T-helper 1 cell treated with Interleukin-12 subunit alpha and Interleukin-12 subunit beta and Interleukin-4 antibody, amounts not matched to agents 30 μg/mL and 1 μg/mL, for 36 hours (primary cell): ENCODE data around the gene ZNF385A.

ENCODE experiments used
- H3K27ac Mint-ChIP-seq: one replicate; pipeline ENCODE4 v1.8.0; 2021; ENCODE audit warnings: mild to moderate bottlenecking, mixed read lengths
- H3K27me3 Mint-ChIP-seq: one replicate; pipeline ENCODE4 v1.8.0; 2021; ENCODE audit warnings: low read depth, mixed read lengths
- H3K36me3 Mint-ChIP-seq: one replicate; pipeline ENCODE4 v1.8.0; 2021; ENCODE audit warnings: low read depth, mixed read lengths
- H3K4me1 Mint-ChIP-seq: one replicate; pipeline ENCODE4 v1.8.0; 2021; ENCODE audit warnings: low read depth, mixed read lengths
- H3K4me3 Mint-ChIP-seq: one replicate; pipeline ENCODE4 v1.8.0; 2021; ENCODE audit warnings: mild to moderate bottlenecking, moderate library complexity, mixed read lengths
- H3K9me3 Mint-ChIP-seq: one replicate; pipeline ENCODE4 v1.8.0; 2021; ENCODE audit warnings: mixed read lengths

Gene ZNF385A

DNA sequence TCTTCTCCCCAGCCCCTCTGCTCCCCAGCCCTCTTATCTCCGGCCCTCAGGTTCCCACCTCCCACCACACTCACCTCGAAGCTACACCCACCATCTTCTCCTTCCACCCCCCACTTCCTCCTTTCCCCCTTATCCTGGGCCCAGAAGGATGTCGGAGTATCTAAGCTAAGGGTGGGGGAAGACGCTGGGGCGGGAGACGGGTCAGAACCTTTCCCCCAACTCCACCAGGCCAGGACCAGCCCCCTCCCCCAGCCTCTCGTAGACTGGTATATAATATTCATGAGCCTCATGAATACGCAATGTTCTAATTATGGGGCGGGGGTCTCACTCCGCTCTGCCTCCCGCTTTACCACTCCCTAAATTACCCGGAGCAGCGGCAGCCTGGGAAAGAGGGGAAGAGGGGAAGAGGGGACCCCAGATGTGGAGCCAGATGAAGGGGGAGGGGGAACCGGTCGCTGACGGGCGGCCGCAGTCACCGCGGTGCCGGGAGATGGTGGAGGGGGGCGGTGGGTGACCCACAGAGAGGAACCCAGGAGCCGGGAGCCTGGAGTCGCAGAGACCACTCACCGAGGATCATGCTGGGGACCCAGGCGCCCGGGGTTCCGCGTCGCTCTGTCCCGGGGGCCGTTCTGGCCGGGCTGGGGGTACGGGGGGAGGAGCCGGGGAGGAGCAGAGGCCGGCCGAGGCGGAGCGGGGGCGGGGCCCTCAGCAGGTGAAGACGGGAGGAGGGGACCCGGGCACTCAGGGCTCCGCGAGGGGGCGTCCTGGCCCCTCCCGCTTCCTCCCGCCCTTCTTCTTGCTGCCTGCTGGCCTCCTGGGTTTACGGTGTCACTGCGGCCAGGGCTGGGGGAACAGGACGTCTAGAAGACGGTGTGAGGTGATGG, 6.4 kb upstream of the ZNF385A start:
- Mint-ChIP-seq H3K9me3 (no peaks in the 10 kb centered on the region), H3K27ac (no peak overlapping the region), H3K4me3 (peak overlapping the region; percentile 57)

DNA sequence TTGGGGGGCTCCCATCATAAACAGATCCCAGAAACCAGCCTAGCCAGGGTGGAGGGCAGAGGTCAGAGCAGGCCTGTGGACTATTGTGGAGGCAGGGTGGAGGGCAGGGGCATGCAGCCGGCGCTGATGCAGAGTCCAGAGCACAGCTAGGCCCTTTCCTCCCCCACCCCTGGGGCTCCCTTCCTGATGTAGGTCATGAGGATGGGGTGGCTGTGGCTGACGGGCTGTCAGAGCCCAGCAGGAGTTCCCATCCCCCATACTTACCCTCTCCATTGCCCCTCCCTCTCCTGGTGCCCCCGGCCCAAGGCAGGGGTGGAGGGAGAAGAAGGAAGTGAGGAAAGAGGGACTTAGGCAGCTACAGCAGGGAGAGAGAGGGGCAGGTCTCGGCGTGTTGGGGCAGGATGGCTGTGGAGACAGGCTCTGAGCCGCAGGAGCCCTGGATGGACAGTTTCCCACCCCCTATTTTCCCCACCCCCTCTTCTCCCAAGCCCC, 5.7 kb upstream of the ZNF385A start:
- Mint-ChIP-seq H3K4me3 (peak overlapping the region; percentile 16), H3K9me3 (no peaks in the 10 kb centered on the region), H3K27me3 (no peaks in the 10 kb centered on the region), H3K4me1 (peaks cover 17% of the 10 kb centered on the region), H3K36me3 (peaks cover 20% of the 10 kb centered on the region), H3K27ac (no peak overlapping the region)

More for the DNA sequence above, 6.4 kb upstream of the ZNF385A start:
- Mint-ChIP-seq H3K27me3 (no peaks in the 10 kb centered on the region), H3K4me1 (peaks cover 17% of the 10 kb centered on the region), H3K36me3 (peaks cover 25% of the 10 kb centered on the region)

DNA sequence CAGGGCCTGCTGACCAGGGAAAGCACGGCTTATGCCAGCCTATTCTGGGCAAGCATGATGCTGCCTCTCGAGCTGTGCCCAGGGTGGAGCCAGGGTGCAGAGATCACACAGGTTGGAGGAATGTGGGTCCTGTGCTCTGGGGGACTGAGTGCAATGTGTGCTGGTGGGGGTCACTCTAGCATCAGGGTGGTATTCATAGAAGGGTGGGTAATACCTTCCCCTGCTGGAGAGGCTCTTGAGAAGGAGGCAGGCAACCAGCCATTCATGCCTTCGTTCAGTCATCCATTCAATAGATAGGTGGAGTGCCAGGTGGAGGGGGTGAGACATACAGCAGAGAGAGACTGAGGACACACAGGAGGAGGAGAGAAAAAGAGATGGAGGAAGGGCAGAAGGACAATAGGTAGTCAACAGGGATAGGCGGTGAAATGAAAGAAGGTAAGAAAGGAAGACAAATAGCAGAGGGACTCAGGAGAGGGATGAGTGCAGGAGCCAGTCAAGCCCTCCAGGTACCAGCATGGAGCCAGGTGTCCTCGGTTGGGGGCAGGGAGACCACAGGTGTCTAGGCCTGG, 5.2 kb upstream of the ZNF385A start:
- H3K27ac Mint-ChIP-seq: no peak overlapping the region
- no peaks in the 10 kb centered on the region for H3K27me3 Mint-ChIP-seq
- peaks cover 17% of the 10 kb centered on the region for H3K4me1 Mint-ChIP-seq
- H3K4me3 Mint-ChIP-seq: peak overlapping the region; percentile 16
- no peaks in the 10 kb centered on the region for H3K9me3 Mint-ChIP-seq
- H3K36me3 Mint-ChIP-seq: peaks cover 15% of the 10 kb centered on the region

DNA sequence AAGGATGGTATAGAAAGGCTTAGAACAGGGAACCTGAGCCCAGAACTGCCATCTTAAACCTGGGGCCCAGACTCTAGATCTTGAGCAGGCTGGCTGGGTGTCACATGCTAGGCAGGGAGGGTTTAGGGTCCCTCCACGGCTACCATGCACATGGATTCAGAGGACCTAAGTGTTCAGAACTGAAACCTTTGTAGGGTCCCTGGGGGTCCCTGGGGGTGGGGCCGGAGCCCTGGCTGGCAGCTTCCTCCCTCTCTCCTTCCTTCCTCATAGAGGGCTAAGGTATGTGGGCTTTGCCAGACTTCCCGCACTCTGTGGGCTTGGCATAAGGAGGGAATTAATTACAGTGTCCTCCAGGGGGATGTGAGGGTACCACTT, 4.6 kb upstream of the ZNF385A start:
- H3K27me3 Mint-ChIP-seq: no peaks in the 10 kb centered on the region
- H3K4me3 Mint-ChIP-seq: no peak overlapping the region
- peaks cover 13% of the 10 kb centered on the region for H3K4me1 Mint-ChIP-seq
- H3K27ac Mint-ChIP-seq: no peak overlapping the region
- peaks cover 11% of the 10 kb centered on the region for H3K36me3 Mint-ChIP-seq
- no peaks in the 10 kb centered on the region for H3K9me3 Mint-ChIP-seq

DNA sequence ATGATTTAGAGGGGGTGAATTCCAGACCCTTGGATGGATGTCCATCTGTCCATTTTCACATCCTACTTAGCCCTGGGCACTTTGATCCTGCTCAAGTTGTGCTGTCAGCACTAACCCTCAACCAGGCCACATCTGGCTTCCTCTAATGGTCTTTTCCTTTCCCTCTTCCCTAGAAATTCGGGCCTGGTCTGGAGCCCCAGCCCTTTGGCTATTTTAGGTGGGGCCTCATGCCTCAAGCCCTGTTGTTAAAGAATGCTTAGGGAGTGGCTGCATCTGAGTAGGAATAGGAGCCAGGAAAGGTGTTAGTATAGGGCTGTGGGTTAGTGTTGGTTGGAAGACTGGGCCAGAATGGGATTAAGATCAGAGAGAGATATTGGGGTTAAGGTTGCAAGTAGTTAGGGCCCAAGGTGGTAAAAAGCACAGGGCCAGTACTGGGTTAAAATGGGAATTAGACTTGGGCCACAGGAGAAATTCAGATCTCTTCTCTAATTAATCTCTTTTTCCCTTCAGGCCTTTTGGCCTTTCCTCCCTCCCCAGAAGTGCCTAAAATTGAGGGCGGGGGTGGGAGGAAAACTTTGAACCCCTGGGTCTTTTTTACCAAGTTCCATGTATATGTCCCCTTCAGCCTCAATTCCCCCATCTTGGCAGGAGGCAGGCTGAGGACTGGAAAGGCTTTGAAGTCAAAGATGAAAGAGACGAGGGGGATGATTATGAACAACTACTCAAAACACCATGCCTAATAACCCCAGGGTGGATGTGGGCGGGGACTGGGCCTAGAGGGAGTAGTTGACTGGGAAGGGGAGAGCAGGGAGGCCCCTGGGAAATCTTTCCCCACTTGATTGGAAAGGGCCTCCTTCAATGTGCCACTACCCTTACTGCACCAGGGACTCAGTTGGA, 4.0 kb upstream of the ZNF385A start:
- no peaks in the 10 kb centered on the region for H3K9me3 Mint-ChIP-seq
- peaks cover 7% of the 10 kb centered on the region for H3K4me1 Mint-ChIP-seq

DNA sequence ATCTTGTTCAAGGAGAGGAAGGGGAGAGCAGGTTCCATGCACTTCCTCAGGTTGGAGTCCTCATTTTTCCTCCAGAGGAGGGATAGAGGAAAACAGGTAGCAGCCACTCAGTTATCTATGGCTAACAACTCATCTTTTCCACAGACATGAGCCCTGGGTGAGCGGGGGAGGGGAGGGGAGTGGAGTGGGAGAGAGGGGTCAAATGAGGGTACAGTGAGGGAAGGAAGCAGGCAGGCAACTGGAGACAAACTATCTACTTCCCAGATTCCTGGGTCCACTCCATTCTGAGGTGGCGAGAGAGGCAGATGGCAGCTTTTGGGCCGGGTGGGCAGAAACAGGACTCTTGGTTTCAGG, 2.6 kb upstream of the ZNF385A start:
- Mint-ChIP-seq H3K4me3 (no peak overlapping the region), H3K9me3 (no peaks in the 10 kb centered on the region), H3K36me3 (peaks cover 5% of the 10 kb centered on the region), H3K27me3 (no peaks in the 10 kb centered on the region), H3K4me1 (peaks cover 9% of the 10 kb centered on the region), H3K27ac (no peak overlapping the region)

More for the DNA sequence above, 4.0 kb upstream of the ZNF385A start:
- no peak overlapping the region for H3K27ac Mint-ChIP-seq
- peaks cover 7% of the 10 kb centered on the region for H3K36me3 Mint-ChIP-seq
- no peak overlapping the region for H3K4me3 Mint-ChIP-seq
- no peaks in the 10 kb centered on the region for H3K27me3 Mint-ChIP-seq

DNA sequence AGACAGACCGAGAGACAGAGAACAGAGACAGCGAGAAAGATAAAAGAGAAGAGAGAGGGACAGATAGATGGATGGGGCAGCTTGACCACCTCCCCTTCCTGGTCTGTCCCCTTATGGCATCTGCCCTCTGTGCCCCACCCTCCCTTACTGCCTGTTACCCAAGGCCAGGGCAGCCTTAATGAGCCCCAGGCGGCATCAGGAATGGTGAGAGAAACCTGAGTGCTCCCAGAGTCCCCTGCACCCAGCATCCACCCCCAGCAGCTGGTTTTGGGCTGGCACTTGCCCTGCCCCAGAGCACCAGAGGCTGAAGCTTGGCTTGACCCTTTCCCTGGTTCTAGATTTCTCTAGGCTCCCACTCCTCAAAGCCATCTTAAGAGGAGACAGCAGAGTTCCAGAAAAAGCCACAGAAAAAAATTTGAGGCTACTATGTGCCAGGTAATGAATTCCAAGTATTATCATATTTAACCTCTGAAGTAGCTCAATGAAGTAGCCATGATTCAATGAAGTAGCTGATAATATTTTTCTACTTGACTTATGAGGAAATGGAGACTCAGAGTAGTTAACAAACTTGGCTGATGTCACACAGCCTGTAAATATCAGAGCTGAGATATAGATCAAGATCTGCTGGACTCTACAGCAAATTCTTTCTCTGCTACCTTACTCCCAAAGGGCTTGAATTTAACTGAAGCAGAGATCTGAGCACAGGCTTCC, 2.0 kb upstream of the ZNF385A start:
- Mint-ChIP-seq H3K36me3 (peaks cover under 1% of the 10 kb centered on the region), H3K27me3 (peaks cover 2% of the 10 kb centered on the region), H3K9me3 (no peaks in the 10 kb centered on the region), H3K4me1 (peaks cover 5% of the 10 kb centered on the region), H3K4me3 (no peak overlapping the region), H3K27ac (no peak overlapping the region)

DNA sequence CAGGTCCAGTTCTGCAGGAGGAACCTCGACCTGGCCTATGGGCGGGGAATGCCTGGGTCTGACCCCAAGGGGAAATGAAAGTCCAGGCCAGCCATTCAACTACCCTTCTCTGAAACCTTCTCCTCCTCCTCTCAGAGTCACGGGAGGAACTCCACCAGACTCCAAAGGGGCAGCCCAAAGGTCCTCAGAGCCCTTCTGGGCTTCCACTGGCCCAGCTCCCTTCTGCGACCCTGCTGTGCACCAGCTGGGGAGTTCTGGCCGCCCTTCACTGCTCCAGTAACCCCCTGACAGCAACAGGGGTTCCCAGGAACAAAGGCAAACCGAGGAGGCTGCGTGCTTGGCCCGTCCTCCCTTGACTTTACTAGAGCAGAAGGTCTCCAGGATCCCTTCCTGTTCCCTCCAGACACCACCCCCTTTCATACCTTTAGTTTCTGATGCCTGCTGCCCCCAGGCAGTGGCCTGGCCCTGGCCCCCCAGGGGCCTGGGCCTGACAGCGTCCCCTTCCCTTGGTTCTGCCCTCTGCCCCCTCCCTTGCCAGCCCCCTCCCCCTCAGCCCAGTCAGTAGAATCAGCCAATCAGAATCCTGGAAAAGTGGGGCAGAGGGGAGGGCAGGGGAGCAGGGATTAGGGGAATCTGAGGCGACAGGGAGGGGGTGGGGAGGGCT, 850 bp upstream of the ZNF385A start:
- Mint-ChIP-seq H3K27ac (no peak overlapping the region), H3K27me3 (peaks cover 3% of the 10 kb centered on the region), H3K4me3 (no peak overlapping the region), H3K9me3 (no peaks in the 10 kb centered on the region), H3K4me1 (peaks cover 3% of the 10 kb centered on the region), H3K36me3 (no peaks in the 10 kb centered on the region)

DNA sequence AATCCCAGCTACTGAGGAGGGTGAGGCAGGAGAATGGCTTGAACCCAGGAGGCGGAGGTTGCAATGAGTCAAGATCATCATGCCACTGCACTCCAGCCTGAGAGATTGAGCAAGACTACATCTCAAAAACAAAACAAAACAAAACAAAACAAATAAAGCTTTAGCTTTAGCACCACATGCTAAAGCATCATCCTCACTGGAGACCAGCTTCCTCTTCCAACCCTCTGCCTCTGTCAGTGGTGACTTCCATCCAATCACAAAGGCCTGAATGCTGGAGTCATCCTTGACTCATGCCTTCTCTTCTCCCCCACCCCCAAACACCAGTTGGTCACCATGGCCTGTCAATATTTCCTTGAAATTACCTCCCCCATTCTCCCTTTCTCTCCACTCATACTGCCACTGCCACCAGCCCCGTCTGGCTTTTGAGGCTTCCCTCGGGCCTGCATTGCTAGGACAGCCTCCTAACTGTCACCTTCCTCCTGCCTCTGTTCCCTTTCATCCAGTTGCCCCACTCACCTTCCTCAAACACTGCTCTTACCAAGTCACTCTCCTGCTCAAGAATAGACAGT, 1.4 kb downstream of the ZNF385A start:
- H3K27me3 Mint-ChIP-seq: peaks cover 7% of the 10 kb centered on the region
- H3K9me3 Mint-ChIP-seq: no peaks in the 10 kb centered on the region
- H3K4me1 Mint-ChIP-seq: peaks cover 10% of the 10 kb centered on the region
- H3K4me3 Mint-ChIP-seq: no peak overlapping the region
- H3K27ac Mint-ChIP-seq: no peak overlapping the region
- H3K36me3 Mint-ChIP-seq: no peaks in the 10 kb centered on the region

DNA sequence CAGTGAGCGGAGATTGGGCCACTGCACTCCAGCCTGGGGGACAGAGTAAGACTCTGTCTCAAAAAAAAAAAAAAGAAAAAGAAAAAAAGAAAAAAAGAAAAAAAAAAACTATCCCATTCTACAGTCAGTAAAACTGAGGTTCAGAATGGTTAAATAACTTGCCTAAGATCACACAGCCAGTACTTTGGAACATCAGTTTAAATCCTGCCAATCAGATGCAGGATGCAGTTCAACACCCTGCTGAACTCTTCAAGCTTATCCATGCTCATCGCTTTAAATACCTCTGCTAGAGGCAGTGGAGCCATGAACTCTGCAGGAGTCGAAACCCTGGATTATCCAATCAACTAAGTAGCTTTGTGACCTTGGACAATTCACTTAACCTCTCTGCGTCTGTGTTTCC, 3.4 kb downstream of the ZNF385A start:
- no peaks in the 10 kb centered on the region for H3K9me3 Mint-ChIP-seq
- peaks cover 7% of the 10 kb centered on the region for H3K27me3 Mint-ChIP-seq
- no peak overlapping the region for H3K4me3 Mint-ChIP-seq
- H3K4me1 Mint-ChIP-seq: peaks cover 10% of the 10 kb centered on the region
- H3K36me3 Mint-ChIP-seq: no peaks in the 10 kb centered on the region
- no peak overlapping the region for H3K27ac Mint-ChIP-seq

DNA sequence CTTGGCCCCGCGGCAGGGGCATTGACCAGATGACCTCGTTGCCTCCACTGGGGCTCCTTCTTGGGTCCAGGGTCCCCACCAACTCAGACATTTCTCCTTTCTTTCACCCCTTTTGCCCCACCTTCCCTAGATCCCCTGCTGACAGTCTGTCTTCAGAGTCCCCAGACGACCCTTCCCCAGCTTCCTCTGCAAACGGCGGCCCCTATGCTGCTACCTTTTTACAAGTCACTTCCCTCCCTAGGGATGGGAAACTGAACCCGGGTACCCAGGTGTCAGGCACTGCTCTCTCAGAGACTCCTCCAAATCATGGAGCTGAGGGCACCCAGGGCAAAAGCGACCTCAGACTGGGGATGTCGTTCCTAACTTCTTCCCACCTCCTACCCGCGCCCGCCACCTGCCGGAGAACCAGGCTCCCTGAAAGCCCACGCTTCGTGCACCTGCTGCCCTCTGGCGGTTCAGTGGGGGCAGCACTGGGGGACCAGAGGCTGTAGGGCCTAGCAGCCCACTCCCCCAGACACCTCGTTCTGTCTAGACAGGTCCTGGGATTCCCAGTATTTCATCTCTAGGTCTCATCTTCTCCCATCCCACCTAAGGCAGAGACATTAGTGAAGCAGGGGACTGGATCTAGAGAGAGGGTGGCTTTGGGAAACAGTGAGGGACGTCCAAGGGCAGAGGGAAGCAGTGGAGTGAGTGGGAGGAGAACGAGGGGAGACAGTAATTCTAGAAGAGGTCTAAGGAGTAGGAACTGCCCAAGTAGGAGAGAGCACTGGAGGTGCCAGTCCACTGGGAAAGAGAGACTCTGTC, 4.9 kb downstream of the ZNF385A start:
- H3K4me3 Mint-ChIP-seq: peak overlapping the region; percentile 74
- no peak overlapping the region for H3K27ac Mint-ChIP-seq
- H3K36me3 Mint-ChIP-seq: no peaks in the 10 kb centered on the region
- H3K27me3 Mint-ChIP-seq: peaks cover 7% of the 10 kb centered on the region
- peaks cover 10% of the 10 kb centered on the region for H3K4me1 Mint-ChIP-seq
- H3K9me3 Mint-ChIP-seq: no peaks in the 10 kb centered on the region

DNA sequence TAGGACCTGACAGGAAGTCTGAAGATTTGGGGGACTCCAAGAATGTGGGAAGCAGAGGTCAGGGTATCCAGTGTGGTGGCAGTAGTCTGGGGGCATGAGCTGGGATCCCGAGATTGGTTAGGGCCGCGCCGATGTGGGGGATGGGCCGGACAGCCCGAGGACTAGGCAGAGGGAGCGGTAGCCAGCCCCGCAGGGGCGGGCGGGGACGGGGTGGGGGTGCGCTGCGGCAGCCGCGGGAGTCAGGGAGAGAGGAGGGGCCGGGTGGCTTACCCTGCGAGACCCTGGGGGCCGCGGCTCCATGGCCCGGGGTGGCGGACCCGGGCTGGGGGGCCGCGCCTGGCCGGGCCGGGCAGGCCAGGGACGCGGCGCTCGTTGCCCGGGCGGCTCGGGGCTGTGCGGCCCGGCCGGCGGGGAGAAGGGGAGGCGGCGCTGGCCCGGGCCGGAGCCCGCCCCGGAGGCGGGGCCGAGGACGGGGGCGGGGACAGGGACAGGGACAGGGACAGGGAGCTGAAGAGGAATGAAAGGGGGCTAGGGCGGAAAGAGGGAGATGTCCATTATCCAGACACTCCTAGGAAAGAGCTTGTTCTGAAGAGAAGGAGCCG, 5.6 kb downstream of the ZNF385A start:
- H3K9me3 Mint-ChIP-seq: no peaks in the 10 kb centered on the region
- H3K4me1 Mint-ChIP-seq: peaks cover 10% of the 10 kb centered on the region
- peak overlapping the region; percentile 48 for H3K4me3 Mint-ChIP-seq
- no peak overlapping the region for H3K27ac Mint-ChIP-seq
- no peaks in the 10 kb centered on the region for H3K36me3 Mint-ChIP-seq
- peaks cover 7% of the 10 kb centered on the region for H3K27me3 Mint-ChIP-seq
